Measurements from ENCODE around the gene RBFOX1.

Gene RBFOX1

DNA sequence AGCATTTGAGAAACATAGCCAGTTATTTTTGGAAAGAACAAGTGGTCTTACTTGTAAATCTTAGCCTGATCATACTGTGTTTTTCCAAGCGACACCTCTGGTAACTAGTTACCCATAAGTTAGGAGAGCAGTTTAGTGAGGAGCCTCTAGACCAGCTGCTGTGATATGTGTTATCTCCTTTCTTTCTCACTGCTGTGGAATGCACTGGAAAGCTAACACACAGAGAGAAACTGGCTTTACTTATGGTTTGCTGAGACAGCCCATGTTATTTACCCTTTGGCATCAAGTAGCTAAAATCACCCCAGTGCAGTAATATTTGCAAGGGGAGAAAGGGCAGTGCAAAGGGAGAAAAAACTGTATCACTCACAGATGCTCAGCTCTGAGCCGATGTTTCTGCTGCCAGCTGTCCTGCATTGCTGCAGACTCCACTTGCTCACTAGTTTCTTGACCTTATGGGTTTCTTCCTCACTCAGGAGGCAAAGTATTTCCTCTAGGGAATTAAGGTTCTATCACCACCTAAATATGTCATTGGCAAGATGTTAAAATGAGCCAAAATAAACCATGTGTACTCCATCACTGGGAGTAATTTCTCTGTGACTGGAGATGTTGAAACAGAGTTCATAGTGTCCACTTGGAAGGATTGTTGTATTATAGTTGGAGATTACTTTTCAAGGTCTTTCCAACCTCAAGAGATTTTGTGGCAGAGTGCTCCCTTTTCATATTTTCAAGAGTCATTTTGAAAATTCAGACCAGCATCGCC lies 2.3 kb downstream of the RBFOX1 start:
- no peak for DNase-seq (ENCODE audit: low read depth)

DNA sequence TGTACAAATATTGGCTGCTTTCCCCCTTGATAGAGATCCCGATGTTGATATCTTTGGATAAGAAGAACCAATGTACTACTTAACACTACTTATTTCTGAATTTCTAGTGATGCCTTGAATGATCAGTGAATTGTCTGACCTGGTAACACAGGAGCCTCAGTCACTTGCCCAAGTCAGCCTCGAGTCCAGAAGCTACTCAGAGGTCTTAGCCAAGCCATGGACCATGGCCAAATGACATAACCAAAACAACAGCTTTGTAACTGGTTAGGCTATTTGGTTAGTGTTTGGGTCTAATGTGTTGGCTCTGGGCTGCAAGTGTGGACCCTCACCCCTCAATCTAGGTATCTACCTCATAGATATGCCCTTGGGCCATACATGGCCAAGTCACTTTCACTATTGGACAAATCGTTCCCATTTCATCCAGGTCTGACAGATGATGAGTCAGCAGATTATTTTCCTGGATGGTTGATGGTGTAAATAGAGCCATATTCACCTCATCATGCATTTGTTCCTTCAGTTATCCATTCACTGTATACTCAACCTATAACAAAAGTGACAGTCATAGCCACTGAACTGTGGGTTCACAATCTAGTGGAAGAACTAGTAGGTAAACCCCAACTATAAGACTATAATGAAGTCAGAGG lies 3.5 kb downstream of the RBFOX1 start:
- no peak for DNase-seq (ENCODE audit: low read depth)

DNA sequence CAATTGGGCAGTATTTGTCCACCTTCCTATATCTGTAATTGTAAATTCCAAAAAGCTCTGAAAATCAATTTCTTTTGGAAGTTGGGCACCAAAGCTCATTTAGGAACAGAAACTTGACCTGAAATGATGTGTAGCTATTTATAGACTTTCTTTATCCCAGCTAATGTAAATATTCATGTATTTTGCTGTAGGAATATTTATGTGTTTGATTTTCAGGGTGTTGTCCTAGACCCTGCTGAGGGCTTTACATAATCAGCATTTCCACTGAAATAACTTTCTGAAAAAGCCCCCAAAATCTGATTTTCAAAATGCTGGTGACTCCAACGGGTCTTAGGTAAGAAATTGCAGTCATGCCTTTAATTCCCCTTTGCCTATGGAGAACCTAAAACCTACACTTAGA lies 4.1 kb downstream of the RBFOX1 start:
- DNase-seq (ENCODE audit: low read depth) = no peak

DNA sequence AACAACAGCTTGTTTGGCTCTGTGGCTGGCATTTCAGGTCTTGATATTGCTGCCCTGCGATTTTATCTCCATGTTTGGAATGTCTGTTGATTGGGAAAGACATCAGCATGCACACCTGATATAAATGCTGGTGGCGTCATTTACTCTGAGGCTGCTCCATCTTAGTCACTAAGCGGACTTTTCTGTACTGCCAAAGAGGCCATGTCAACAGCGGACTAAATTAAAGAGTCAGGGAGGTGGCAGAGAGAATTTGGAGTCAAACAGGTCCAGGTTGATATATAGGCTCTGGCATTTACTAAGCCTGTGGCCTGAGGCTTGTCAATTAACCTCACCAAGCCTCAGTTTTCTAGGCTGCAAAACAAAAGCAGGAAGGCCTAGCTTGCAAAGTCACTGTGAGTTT lies 6.2 kb downstream of the RBFOX1 start:
- DNase-seq (ENCODE audit: low read depth) = no peak

DNA sequence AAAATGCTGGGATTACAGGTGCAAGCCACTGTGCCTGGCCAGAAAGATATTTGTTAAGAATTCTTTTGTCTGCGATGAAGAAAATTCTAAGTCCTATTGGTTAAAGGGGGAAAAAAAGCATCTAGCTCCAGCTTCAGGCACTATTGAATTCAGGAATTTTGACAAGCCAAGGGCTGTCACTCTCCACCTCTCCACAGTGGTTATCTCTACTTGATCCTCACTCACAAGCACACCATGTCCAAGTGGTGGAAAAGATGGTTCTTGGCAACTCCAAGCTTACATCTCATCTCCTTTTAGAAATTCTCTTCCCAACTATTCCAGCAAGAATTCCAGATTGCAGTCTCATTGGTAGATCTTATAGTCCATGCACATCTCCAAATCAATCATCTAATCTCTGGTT lies 7.1 kb downstream of the RBFOX1 start:
- DNase-seq (ENCODE audit: low read depth) = no peak

DNA sequence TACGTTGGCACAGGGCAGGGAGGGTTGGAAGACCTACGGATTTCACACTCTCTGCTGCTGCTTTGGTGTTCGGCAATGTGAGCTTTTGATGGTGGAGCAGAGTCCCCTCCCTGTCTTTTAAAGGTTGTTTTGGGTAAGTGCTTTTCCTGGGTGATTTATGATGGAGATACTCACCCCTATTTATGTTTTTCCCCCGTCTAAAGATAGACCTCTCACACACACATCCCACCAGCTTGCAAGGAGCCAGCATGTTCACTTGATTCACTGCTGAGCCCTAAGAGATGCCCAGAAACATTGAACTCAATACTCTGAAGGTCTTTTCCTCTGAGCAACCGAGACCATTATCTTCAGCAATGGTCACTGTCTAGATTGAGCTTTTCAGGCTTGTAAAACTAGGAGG lies 8.3 kb downstream of the RBFOX1 start:
- DNase-seq (ENCODE audit: low read depth) = no peak

DNA sequence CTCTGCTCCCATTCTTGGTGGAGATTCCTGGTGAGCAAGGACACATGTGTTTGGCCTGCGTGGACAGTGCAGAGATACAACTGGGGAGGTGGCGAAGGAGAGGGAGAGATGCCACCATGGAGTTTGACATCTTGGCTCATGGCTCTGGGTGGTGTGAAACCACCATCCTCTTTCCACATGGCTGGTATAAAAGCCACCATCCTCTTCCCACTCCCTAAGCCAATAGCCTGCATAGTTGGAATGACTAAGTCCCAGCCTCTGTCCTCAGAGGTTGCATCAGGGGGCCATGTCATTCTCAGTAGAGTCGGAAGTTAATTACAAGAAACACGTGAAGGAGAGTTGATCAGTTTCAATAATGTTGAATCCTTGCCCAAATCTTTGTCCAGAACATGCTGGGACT lies 10.0 kb downstream of the RBFOX1 start:
- DNase-seq (ENCODE audit: low read depth) = no peak

DNA sequence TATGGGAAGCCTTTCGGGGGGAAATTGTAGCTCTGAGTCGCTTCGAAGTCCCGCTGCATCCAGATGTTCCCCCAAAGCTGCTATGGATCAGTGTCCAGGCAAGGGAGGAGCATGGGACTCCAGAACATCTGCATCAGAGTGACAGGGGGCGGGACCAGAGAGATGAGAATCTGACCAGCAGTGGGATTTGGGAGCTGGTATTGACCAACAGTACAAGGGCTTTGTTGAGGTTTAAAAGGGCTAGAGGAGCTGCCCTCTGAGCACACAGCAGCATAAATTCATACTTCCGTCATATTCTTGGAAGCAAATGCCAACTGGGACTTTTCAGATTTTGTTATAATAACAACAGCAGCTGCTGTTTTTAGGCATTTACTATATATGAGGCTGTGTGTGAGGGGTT lies 10.6 kb downstream of the RBFOX1 start:
- DNase-seq (ENCODE audit: low read depth) = no peak

DNA sequence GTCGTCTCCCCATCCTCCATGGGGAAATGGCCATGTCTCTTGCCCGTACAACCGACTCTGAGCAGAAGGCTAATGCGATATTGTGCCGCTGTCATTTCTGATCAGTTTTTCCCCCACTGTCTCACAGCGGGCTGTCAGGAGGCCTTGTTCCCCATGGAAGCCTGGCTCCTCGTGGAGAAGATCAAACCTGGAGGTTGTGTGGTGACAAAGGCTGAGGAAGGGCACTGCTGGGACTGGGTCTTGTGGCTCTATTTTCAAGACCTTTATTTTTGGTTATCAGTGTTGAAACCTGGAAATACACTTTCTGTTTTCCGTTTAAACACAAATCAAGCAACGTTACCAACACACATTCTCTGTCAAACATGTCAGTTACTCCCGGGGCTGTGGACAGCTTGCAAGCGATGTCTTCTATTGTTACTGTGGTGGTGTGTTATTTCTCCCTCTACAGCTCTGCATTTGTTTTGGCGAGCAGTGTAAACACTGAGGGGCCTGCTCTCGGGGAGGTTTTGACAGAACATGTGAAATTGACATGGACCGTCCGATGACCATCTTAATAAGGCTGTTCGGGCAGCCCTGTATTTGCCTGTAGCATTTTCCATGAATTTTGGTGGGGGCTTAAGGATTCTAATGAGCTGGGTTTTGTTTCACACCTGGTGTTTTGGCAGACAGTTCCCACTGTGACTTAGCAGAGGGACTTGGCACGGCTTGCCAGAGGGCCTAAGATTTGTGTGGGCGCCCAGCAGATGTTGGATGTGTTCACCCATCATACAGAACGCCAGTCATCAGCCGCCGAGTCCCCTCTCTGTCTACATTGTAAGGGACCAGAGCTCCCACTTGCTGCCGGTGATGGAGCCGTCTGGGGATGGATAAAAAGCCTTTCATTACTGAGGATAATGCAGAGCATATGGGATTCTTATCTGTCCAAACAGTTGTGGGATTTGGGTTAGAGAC lies 12.5 kb downstream of the RBFOX1 start:
- no peak for DNase-seq (ENCODE audit: low read depth)

DNA sequence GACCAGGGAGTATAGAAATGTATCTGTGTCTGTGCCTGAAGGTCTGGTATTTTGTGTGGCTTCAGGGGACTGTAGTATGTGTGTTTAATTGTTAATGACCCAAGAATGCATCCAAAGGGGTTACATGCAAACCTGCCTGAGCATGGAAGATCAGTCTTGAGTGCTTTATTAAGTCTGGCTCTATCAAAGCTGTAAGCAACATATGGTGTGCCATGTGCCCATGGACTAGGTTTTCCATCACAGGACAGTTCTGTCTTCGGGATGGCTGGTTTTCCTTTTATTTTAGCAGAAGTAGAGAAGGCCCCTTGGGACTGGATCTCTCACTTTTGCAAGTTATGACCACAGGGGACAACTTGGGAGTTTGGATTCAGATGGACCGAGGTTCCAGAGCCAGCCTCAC lies 18.2 kb downstream of the RBFOX1 start:
- DNase-seq (ENCODE audit: low read depth) = no peak

DNA sequence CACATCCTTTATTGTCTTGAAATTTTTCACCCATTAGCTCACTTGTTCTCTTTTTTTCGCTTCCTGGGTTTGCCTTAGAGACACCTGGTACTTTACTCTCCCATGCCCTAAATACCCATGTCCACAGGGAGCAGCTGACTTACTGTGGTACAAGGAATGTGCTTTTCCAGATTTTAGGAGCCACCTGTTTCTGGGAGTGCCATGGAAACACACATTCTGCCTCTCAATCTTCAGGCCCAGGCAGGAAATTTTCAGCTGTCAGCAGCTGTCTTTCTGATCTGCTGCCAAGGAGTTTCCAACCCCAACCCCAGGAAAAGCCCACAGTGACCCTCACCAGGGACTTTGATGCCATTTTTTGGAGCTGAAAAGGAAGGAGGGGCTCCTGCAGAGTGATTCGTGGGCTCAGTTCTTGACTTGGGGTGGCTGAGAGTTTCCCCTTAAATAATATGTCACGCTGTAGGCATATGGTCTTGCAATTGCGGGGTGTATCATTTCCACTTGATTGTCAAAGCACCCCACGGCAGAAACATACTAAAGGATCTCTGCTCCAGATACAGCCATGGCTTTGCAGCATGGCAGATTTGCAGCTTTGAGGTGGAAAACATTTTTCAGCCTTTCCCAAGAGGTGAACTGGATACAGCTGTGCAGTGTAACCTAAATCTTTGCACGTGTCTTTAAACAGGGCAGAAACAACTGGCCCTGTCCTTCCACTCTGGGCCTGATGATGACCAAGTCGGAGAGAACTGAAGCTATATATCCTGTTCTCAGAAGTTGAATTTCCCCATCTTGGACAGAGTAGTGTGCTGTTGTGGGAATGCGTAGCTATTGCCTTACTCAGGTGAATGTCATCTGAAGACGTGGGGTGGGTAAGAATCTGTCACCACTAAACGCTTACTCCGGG lies 19.2 kb downstream of the RBFOX1 start:
- DNase-seq (ENCODE audit: low read depth) = no peak

DNA sequence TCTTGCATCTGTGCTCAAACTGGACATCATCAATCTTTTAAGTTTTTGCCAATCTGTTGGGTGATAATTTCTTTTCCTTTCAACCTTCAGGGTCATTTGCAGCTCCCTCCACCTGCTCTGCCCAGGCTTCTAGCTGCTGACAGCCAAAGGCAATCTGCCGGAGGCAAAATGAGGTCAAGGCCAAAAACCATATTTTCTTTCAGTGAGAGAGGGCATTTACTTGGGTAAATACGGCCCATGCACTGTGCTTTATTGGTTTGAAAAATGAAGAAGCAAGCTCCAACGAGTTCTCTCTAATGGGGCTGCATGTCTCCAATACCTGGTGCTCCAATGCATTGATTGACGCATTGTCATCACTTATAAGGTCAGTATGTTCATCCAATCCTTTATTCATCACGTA lies 23.1 kb downstream of the RBFOX1 start:
- no peak for DNase-seq (ENCODE audit: low read depth)

DNA sequence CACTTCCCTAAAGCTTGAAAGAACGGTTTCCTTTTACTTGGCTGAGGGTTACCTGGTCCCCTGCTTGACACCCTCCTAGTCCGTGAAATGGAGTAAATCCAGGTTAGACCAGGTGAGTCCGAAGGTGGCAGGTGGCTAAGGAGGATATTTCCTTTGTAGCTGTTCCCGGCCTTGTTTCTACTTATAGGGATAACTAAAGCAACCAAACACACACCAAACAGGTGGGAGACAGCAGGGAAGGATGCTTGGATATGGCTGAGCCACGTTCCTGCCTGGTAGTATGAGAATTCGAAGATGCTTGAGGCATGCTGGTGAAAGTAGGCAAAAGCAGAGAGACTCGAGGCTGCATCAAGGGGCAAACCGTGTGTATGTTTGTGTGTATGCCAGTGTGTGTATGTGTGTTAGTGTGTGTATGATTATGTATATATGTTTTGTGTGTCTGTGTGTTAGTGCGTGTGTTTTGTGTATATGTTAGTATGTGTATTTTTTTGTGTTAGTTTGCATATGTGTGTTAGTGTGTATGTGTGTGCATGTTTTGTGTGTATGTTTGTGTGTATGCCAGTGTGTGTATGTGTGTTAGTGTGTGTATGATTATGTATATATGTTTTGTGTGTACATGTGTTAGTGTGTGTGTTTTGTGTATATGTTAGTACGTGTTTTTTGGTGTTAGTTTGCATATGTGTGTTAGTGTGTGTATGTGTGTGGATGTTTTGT lies 28.9 kb downstream of the RBFOX1 start:
- no peak for DNase-seq (ENCODE audit: low read depth)

DNA sequence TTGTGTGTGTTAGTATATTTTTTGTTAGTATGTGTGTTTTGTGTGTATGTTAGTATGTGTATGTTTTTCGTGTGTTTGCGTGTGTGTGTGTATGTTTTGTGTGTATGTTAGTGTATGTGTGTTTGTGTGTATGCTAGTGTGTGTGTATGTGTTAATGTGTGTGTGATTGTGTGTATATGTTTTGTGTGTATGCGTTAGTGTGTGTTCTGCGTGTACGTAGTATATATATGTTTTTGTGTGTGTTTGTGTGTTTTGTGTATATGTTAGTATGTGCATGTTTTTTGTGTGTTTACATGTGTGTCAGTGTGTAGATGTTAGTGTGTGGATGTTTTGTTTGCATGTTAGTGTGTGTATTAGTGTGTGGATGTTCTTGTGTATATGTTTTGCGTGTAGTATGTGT lies 29.6 kb downstream of the RBFOX1 start:
- DNase-seq (ENCODE audit: low read depth) = no peak

DNA sequence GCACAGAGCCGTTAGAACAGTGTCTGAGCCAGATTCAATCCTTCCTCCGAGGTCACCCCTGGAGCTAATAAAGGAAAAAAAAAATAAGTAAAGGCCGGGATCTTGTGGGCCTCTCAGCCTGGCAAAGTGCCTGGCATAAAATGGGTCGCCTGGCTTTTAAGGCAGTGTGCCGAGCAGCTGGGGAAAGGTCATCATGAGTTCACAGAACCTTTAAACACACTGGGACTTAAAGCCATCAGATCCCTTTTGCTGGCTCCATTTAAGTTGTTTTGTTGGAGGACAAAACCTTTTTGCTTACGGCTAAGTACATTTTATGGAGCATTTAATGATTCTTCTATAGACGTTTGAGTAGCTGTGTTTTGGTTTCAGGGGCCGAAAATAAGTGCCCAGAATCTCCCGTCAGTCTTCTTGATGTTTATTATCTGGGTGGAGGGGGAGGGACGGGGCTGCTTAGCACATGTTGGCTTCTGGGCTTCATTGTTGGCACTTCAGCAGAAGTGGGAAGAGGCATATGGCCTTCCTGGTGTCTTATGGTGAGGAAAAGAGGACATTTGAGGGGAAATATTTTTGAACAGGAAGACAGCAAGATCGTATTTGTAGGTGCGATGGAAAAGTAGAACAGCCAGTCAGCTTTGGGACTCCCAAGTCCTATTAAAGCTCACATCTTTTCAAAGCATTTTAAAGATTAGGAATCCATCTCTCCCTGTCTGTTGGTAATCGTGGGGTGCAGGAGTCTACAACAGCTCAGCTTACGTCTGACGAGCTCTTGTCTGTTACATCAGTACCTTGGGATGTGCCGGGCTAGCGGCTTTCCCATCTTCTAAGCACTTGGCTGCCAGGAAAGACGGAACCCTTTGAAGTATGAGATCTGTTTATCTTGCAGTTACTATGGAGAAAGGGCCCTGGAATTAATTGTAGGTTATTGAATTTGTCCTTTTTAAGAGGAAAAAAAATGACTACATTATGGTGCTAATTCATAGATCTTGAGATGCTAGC lies 31.1 kb downstream of the RBFOX1 start:
- no peak for DNase-seq (ENCODE audit: low read depth)

DNA sequence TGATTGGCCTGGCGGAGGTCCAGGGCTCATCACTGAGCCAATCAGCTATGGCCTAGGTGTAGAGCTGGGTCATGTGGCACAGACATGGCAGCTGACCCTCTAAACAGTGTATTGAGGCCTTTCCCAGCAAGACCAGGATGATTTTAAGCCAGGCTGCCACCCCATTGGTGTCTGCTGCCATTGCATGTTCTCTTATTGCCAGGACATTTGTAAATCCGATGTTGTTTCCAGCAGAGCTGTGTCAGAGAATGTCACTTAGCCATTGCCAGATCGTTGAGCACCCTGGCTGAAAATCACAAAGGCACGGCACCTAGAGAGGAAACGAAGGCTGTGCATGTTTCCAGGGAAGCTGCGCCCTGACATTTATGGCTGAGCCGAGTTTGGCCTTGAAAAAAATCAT lies 33.4 kb downstream of the RBFOX1 start:
- DNase-seq (ENCODE audit: low read depth) = no peak

DNA sequence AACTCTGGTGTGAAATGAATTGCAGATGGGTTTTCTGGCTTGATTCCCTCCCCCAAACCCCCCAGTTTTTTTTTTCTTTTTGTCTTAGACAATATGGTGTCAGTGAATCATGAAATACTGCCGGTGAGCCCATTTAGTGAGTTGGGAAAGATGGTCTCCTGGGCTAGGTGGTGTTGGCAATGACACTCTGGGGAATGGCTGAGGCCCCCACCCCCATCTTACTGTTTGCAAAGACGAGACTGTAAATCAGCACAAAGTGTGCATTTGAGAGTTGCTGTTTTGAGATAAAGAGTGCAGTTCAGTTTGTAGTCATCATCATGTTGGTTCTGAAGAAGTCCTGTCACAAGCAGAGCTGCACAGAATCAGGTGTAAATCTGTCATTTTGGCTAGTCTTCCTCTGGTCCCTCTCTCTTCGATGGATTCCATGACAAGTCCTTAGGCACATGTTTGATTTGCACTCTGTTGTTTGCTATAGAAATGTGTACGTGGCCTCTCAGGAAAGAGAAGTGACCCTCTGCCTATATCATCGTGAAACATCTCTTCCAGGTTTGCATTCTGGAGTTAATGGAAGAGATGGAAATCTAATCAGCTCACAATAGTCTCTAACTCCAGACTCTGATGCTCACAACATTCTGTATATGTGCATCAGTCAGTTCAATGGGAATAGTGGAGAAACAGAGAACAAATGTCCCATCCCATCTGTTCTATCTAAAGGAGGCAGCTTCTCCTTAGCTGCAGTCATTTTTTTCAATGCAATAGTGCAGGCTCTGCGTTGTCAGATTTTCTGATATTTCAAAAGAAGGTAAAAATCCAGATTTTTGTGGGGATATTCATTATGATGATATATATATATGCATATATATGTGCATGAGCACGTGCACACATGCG lies 34.6 kb downstream of the RBFOX1 start:
- DNase-seq (ENCODE audit: low read depth) = no peak

DNA sequence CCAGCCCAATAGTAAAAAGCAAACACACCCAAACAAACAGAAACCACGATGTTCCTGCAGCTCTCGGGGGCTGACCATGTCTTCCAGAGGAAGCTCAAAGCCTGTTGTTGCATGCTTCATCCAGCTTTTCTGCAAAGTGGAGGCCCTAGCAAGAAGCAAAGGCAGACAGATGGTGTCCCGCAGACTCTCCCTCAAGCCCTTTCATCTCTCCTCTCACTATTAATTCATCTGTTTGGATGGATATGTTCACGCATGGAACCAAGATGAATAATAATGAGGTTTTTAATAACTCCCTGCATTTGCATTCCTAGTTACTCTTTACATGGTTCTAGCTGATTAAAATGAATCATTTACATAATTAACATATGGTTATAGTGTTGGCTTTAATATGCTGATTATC lies 36.6 kb downstream of the RBFOX1 start:
- no peak for DNase-seq (ENCODE audit: low read depth)

DNA sequence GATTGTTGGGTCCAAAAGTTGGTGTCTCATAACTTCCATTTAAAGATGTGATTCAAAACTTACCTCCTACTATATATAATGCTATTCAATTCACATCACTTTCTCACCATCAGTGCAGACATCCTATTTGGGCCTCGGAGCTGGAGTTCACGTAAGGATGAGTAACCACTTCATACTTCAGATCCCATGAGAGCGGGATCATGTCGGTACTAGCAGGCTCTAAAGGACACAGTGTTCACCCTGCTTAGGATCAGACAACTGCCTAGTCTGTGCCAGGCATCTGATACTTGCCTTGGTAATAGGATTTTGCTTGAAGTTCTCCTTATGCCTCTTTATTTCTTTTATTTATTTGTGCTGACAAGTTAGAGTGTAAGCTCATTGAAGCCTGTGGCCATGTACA lies 39.5 kb downstream of the RBFOX1 start:
- no peak for DNase-seq (ENCODE audit: low read depth)
